GM12891 (cell line): ENCODE results near the gene SLC35F4.

Source experiments
- DNase-seq: peaks from one replicate; pipeline ENCODE4 v3.0.0; 2011; ENCODE audit warnings: low spot score; ENCODE audit not compliant: insufficient read length
- FAIRE-seq: peaks from 2 replicates; lab custom pipeline; 2011; peaks lifted over from hg19 to GRCh38; lab: Jason Lieb, UNC
- PAX5 ChIP-seq: IDR thresholded peaks from 2 replicates; pipeline ENCODE4 v1.6.1; 2011; ENCODE audit warnings: low read length, moderate library complexity, mild to moderate bottlenecking; ENCODE audit not compliant: insufficient read depth, severe bottlenecking
- POLR2A ChIP-seq: IDR thresholded peaks from 2 replicates; pipeline ENCODE4 v1.6.1; 2011; ENCODE audit warnings: low read depth, low read length, control low read depth
- POLR2AphosphoS5 ChIP-seq: IDR thresholded peaks from 2 replicates; pipeline ENCODE4 v1.6.1; 2011; ENCODE audit warnings: low read depth, low read length, control low read depth
- POU2F2 ChIP-seq: IDR thresholded peaks from 2 replicates; pipeline ENCODE4 v1.6.1; 2011; ENCODE audit warnings: low read depth, mild to moderate bottlenecking, control low read depth, low read length, moderate library complexity
- SPI1 ChIP-seq: IDR thresholded peaks from 2 replicates; pipeline ENCODE4 v1.6.1; 2011; ENCODE audit warnings: low read depth, low read length, control low read depth
- TAF1 ChIP-seq: IDR thresholded peaks from 2 replicates; pipeline ENCODE4 v1.6.1; 2011; ENCODE audit warnings: low read depth, low read length, control low read depth

The SLC35F4 gene

DNA sequence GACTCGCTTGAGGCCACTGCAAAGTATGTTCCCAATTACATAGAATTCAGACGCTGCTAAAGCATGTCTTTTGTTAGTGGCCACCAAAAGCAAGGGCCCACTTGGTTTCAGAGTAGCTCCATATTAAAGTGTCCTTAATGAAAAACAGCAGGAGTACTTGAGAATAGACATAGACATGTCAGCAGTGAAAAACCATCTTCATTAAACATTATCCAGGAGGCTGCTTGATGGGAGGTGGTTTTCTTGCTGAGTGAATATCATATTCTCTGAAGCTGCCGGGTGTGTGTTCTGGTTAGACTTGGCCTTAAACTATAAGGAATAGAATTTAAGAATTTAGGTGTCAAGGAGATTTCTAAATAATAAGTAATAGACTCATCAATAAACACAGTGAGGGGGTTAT lies 292.7 kb downstream of the SLC35F4 start:
- FAIRE-seq = no peak
- TF ChIP-seq POLR2A = no peak
- TF ChIP-seq TAF1 = no peak
- no peak for TF ChIP-seq PAX5
- TF ChIP-seq POU2F2 = no peak
- TF ChIP-seq POLR2AphosphoS5 = no peak
- TF ChIP-seq SPI1 = no peak
- no peak for DNase-seq

DNA sequence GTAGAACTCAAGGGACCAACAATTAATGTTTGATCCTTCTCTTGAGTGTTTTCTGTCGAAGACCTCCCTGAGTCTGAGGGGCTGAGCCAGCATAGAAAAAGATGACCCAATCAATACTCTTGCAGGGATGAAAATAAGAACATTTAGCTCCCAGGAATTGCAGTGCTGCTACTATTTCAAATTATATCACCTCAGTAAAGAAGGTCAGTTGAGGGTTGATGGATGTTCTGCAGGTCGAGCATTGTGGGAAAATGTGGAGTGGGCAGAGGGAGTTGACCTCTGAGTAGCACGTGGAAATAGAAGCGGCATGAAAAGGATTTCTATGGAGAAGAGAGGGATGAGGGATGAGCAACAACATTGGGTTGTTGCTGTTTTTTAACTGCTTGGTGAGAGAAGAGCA lies 297.3 kb downstream of the SLC35F4 start:
- DNase-seq = no peak
- no peak for TF ChIP-seq POLR2AphosphoS5
- TF ChIP-seq SPI1 = no peak
- TF ChIP-seq POLR2A = no peak
- no peak for TF ChIP-seq POU2F2
- TF ChIP-seq TAF1 = no peak
- TF ChIP-seq PAX5 = no peak
- no peak for FAIRE-seq

DNA sequence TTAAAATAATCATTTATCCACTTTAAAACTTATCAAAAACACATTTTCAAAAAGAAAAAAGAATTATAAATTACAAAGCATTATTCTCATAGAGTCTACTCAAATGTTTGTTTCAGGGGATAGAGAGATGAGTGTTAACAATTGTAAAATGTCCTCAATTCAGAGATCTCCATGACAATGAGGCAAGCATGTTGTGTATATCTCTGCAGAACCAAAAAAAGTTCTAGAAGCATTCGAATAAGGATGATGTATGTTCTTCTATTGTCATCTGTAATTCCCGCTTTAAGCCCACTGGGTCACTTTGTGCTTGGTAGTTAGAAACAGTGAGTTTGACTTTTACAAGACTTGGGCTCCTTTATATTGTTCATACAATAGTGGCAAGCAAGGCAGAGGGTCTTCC lies 298.7 kb downstream of the SLC35F4 start:
- TF ChIP-seq SPI1 (no peak), POLR2A (no peak), POU2F2 (no peak), TAF1 (no peak)
- FAIRE-seq (no peak), DNase-seq (no peak)

DNA sequence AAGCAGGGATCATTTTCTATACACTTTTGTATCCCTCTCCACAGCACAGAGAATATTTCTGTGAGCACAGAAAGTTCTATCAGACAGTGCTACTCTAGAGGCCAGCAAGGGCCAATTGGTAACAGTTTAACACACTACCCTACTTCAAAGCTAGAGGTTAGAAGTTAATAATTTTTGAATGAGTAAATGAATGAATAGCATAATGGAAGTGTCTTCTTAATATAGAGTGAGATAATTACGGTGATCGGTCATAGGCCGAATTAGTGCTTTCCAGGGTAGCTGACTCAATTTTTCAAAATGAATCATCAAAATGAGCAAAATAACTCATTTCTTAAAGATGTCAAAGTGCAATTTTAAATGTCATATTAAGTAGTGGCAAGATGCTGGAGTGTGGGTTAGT lies 305.2 kb downstream of the SLC35F4 start:
- FAIRE-seq (no peak), DNase-seq (no peak)
- TF ChIP-seq POLR2AphosphoS5 (no peak), POLR2A (no peak), PAX5 (no peak), TAF1 (no peak), SPI1 (no peak), POU2F2 (no peak)

DNA sequence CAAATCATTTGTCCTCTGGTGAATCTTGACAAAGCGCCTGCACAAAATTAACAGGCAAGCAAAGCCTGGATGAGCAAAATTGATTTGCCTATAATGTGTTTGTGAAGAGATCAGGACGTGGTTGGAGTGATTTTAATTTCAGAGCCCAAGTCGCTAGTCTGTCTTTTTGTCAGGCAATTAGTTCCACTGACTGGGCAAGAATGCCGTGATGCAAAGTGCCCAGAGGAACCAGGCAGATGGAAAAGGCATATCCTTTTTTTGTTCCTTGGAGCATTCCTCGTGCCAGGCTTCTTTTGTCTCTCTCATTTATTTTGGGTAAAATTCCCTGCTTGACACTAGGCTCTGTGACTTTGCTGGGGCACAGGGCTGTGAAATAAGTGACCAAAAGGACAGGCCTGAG lies 306.3 kb downstream of the SLC35F4 start:
- TF ChIP-seq POLR2A (no peak), SPI1 (no peak)
- DNase-seq (no peak), FAIRE-seq (no peak)

DNA sequence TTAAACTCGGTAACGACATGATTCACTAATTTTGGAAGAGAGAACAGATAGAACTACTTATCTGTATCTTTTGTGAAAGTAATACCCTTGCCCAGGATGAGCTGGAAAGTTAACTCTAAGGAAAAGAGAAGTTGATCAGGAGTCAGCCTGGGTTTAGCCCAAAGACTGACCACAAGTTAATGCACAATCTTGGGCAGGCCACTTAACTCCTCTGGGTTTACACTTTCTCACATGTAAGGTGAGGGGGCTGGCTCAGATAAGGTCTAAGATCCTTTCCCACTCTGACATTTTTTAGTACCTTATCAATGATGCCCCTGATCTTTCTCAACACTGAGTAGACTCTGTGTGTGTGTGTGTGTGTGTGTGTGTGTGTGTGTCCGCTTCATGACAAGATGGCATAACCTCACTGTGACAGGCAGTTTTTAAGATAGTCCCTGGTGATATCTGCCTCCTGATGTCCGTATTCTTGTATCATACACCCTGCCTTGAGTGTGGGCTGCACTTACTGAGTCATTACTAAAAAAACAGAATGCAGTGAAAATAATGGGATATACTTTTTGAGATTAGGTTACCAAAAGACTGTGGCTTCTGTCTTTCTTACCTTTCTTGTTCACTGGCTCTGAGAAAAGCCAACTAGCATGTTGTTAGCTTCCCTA lies 316.0 kb downstream of the SLC35F4 start:
- DNase-seq = no peak
- FAIRE-seq = no peak
- TF ChIP-seq SPI1 = no peak
- TF ChIP-seq TAF1 = no peak
- no peak for TF ChIP-seq POLR2A
- no peak for TF ChIP-seq POLR2AphosphoS5
- no peak for TF ChIP-seq POU2F2
- no peak for TF ChIP-seq PAX5

DNA sequence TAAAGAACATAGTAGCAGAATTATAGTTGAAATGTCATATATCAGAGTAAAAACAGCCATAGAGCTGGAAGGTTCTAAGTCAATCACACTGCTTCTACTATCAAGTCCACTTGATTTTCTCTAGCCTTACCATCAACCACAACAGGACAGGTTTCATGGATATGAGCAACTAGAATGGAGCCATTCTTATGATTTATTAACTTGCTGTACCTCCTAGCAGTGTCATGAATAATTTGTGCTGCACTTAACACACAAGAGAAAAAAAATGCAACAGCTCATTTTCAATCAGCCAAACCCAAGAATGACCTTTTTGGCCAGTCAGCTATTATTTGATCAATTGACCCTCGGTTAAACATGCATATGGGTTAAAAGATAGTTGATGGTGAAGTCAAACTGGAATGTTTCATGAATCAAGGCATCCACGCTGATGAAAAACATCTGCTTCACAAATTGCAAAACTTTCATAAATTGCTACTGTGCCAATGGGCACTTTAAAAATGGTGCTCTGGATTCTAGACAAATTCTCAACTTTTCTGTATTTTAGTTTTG lies 316.8 kb downstream of the SLC35F4 start:
- no peak for FAIRE-seq
- TF ChIP-seq TAF1 (no peak), POLR2A (no peak), SPI1 (no peak)

DNA sequence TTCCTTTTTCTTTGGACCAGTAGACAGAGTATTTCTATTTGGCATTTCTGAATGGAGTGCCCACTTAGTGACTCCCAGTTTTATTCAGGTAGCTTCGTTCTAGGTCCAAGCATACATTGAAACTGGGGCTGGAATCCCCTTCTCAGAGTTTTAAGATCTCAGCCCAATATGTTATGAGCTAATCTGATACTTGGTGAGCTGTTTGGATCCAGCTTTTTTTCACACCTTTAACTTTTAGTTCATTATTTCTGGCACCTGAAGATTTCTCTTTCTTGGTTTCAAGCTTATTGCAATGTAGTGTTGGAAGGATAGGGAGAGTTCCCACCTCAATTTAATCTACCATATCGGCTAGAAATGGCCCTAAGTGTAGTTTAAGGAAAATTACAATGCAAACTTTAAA lies 318.8 kb downstream of the SLC35F4 start:
- no peak for FAIRE-seq
- TF ChIP-seq SPI1 (no peak), POLR2A (no peak), PAX5 (no peak), POU2F2 (no peak), POLR2AphosphoS5 (no peak), TAF1 (no peak)
- no peak for DNase-seq

More for the DNA sequence above, 316.8 kb downstream of the SLC35F4 start:
- DNase-seq = no peak

DNA sequence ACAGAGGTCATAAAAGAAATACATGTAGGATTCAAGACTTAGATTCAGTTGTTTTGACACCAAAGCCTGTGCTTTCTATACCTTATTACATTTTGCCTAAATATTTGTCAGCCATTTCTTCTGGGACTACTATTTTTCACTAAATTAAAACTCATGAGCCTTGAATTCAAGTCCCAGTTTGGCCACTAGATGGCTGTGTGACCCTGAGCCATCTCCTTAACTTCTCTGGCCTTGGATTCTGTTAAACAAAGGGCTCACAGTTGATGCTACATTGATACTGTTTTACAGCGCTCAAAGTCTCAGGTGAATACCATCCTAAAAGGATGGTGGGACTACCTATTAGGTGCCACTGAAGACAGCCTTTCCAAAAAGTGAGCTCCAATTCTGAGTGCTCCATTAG lies 332.7 kb downstream of the SLC35F4 start:
- DNase-seq = no peak
- TF ChIP-seq TAF1 = no peak
- no peak for TF ChIP-seq SPI1
- no peak for TF ChIP-seq POLR2AphosphoS5
- no peak for TF ChIP-seq PAX5
- TF ChIP-seq POU2F2 = no peak
- no peak for TF ChIP-seq POLR2A
- no peak for FAIRE-seq

DNA sequence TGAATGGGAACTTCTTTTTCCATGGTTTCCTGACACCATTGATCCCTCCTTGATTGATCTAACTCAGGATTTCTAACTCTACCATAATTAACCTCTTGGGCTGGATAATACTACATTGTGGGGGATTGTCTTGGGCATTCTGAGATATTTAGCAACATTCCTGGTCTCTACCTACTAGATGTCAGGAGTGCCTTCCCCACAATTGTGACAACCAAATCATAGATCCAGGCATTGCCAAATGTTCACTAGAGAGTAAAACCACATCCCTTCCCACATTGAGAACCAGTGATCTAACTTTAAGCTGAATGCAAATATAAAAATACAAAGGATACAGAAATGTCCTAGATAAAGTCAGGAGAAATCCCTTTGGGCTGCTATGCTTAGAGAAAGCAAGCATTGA lies 335.3 kb downstream of the SLC35F4 start:
- no peak for TF ChIP-seq POU2F2
- TF ChIP-seq TAF1 = no peak
- TF ChIP-seq SPI1 = no peak
- no peak for TF ChIP-seq POLR2AphosphoS5
- no peak for TF ChIP-seq PAX5
- no peak for TF ChIP-seq POLR2A
- no peak for FAIRE-seq

More for the DNA sequence above, 335.3 kb downstream of the SLC35F4 start:
- no peak for DNase-seq
